Measurements from ENCODE around the gene DOK7.

DNA sequence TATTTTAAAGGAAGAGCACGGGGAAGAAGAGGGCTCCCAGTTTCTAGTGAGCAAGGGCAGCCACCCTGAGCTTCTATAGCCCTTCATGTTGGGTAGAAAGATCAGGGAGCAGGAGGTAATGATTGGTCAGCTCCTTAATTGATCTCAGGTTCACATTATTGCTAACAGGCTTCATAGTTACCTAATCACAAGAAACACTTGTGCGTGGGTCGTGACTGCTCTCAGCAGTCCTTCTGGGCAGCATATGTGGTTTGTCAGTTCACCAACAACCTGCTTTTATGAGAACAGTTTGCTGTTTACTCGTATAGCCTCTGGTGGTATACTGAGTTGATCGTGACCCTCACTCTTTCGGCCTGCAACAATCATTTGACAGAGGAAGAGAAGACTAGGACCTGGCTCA, 4.7 kb upstream of the DOK7 start:
- no peak for TF ChIP-seq POLR2A (IDR thresholded peaks at IDR 0.05)
- no peak for TF ChIP-seq CTCF (IDR thresholded peaks at IDR 0.05)
